Liver (tissue), 9 donors: ENCODE data around the gene ESCO1. TPM values are rescaled to one million over a fixed set of nuclear protein-coding genes. Genes with fewer than 3 reads are reported as not detected.

Experiments
- DNase-seq: peaks from one replicate; pipeline ENCODE4 v3.0.0-alpha.2; 2017; ENCODE audit warnings: low spot score
- H3K27ac ChIP-seq, 2 donors: one replicate each; pipeline ENCODE4 v1.7.0; 2013; ENCODE audit warnings: inconsistent platforms in 2 of 2, low read length in 2 of 2, control low read depth in 1 of 2, low read depth in 1 of 2, mild to moderate bottlenecking in 1 of 2
- H3K27me3 ChIP-seq, 4 donors: one replicate each; pipeline versions ENCODE4 v1.6.1 to v1.7.0; 2013; ENCODE audit warnings: low read length in 3 of 4, inconsistent platforms in 1 of 4, mild to moderate bottlenecking in 1 of 4, moderate library complexity in 1 of 4; ENCODE audit not compliant: control insufficient read depth in 4 of 4, insufficient read depth in 4 of 4
- H3K36me3 ChIP-seq, 4 donors: one replicate each; pipeline versions ENCODE4 v1.6.1 to v1.7.0; 2013; ENCODE audit warnings: low read length in 3 of 4, mild to moderate bottlenecking in 3 of 4, low read depth in 1 of 4, moderate library complexity in 1 of 4; ENCODE audit not compliant: control insufficient read depth in 4 of 4, insufficient read depth in 3 of 4
- H3K4me1 ChIP-seq, 4 donors: one replicate each; pipeline versions ENCODE4 v1.6.1 to v1.7.0; 2013; ENCODE audit warnings: low read length in 3 of 4, mild to moderate bottlenecking in 3 of 4, moderate library complexity in 1 of 4; ENCODE audit not compliant: control insufficient read depth in 4 of 4, insufficient read depth in 4 of 4
- H3K4me3 ChIP-seq, 3 donors: one replicate each; pipeline versions ENCODE4 v1.6.1 to v1.7.0; 2013; ENCODE audit warnings: low read length in 3 of 3, control low read depth in 1 of 3, low read depth in 1 of 3, mild to moderate bottlenecking in 1 of 3
- H3K9ac ChIP-seq, 2 donors: one replicate each; pipeline ENCODE4 v1.7.0; 2013; ENCODE audit warnings: low read length in 2 of 2, mild to moderate bottlenecking in 2 of 2, moderate library complexity in 2 of 2, control low read depth in 1 of 2, low read depth in 1 of 2
- H3K9me3 ChIP-seq, 4 donors: one replicate each; pipeline versions ENCODE4 v1.6.1 to v1.7.0; 2013; ENCODE audit warnings: low read length in 3 of 4; ENCODE audit not compliant: control insufficient read depth in 4 of 4
- CTCF ChIP-seq: fragments of 150-350 bp; IDR thresholded peaks from 2 replicates; pipeline ENCODE4 v1.5.1; 2017; ENCODE audit warnings: improper control_type of control experiment, low read depth, low read length; ENCODE audit not compliant: missing input control
- EGR1 ChIP-seq, 2 donors: IDR thresholded peaks; 2 replicates each; pipeline ENCODE4 v1.6.1; 2016 to 2018; ENCODE audit warnings: antibody characterized with exemption in 2 of 2, low read depth in 2 of 2
- FOXA1 ChIP-seq: IDR thresholded peaks from 2 replicates; pipeline ENCODE4 v1.6.1; 2016; ENCODE audit warnings: antibody characterized with exemption
- FOXA2 ChIP-seq: IDR thresholded peaks from 2 replicates; pipeline ENCODE4 v1.6.1; 2016; ENCODE audit warnings: antibody characterized with exemption
- GABPA ChIP-seq, 2 donors: IDR thresholded peaks in 1 of 2; conservative IDR thresholded peaks in 1 of 2; 2 replicates each; pipeline ENCODE4 v1.6.1; 2016; ENCODE audit warnings: antibody characterized with exemption in 2 of 2, mild to moderate bottlenecking in 1 of 2, moderate library complexity in 1 of 2
- HNF4A ChIP-seq, 2 donors: conservative IDR thresholded peaks; 2 replicates each; pipeline ENCODE4 v1.6.1; 2016; ENCODE audit warnings: antibody characterized with exemption in 2 of 2, mild to moderate bottlenecking in 2 of 2
- JUND ChIP-seq, 2 donors: IDR thresholded peaks; 2 replicates each; pipeline ENCODE4 v1.6.1; 2016; ENCODE audit warnings: antibody characterized with exemption in 2 of 2
- NR2F2 ChIP-seq: IDR thresholded peaks from 2 replicates; pipeline ENCODE4 v1.6.1; 2016; ENCODE audit warnings: antibody characterized with exemption
- RAD21 ChIP-seq, 2 donors: IDR thresholded peaks; 2 replicates each; pipeline ENCODE4 v1.6.1; 2016; ENCODE audit warnings: antibody characterized with exemption in 2 of 2, mild to moderate bottlenecking in 2 of 2
- REST ChIP-seq: IDR thresholded peaks from 2 replicates; pipeline ENCODE4 v1.6.1; 2016; ENCODE audit warnings: antibody characterized with exemption, mild to moderate bottlenecking
- RXRA ChIP-seq, 2 donors: IDR thresholded peaks; 2 replicates each; pipeline ENCODE4 v1.6.1; 2017 to 2018; ENCODE audit warnings: antibody characterized with exemption in 2 of 2, mild to moderate bottlenecking in 1 of 2
- TAF1 ChIP-seq: conservative IDR thresholded peaks from 2 replicates; pipeline ENCODE4 v1.6.1; 2016; ENCODE audit warnings: antibody characterized with exemption, mild to moderate bottlenecking
- YY1 ChIP-seq: IDR thresholded peaks from 2 replicates; pipeline ENCODE4 v1.6.1; 2016; ENCODE audit warnings: antibody characterized with exemption, mild to moderate bottlenecking
- WGBS: extraction: QIAGEN DNeasy Blood & Tissue Kit; methylation state at CpG from one replicate; pipeline ENCODE4 v1.1.7; 2013; 5-methylcytosine and 5-hydroxymethylcytosine counted together
- polyA plus RNA-seq, 2 donors: library from polyadenylated mRNA; stranded (reverse) in 1 of 2; unstranded in 1 of 2; fragments of 200-250 nt in 1 of 2; fragments of >200 nt in 1 of 2; fragmentation: Nextera tagmentation in 1 of 2; extraction: Ambion mirVana in 1 of 2; gene quantifications; one replicate each; pipeline versions ENCODE4 v1.2.1 to v1.2.3, GENCODE V29; 2013 to 2015
- total RNA-seq, 2 donors: library from RNA; depleted of rRNA; stranded (reverse); fragments of >200 nt; gene quantifications; one replicate each; pipeline ENCODE4 v1.2.3, GENCODE V29; 2014
- TF ChIP-seq, protein P1 (sequence below): IDR thresholded peaks from 2 replicates; pipeline ENCODE4 v1.6.1; 2016; ENCODE audit warnings: antibody characterized with exemption
- TF ChIP-seq, protein P2 (sequence below): IDR thresholded peaks from 2 replicates; pipeline ENCODE4 v1.6.1; 2016; ENCODE audit warnings: antibody characterized with exemption
- donor health status: healthy.
- donor health status: healthy.
- donor health status: healthy.
- donor health status: healthy.
- donor health status: healthy.

ESCO1 gene
- total and polyA plus RNA-seq, 4 donors, result 3.7 to 10.3 (median 7.6) TPM

GRCh38 chr18:21489119-21489750, 111.3 kb downstream of the ESCO1 start:
- no peak overlapping the region for H3K27ac ChIP-seq
- H3K4me3 ChIP-seq, result no peak overlapping the region
- DNase-seq, result peak; percentile 50
- H3K27me3 ChIP-seq, result no peaks in the 10 kb centered on the region
- no peaks in the 10 kb centered on the region for H3K36me3 ChIP-seq
- 45% methylated on average over 6 of the region's 6 CpGs for WGBS
- no peak for TF ChIP-seq REST
- TF ChIP-seq RAD21 (IDR thresholded peaks at IDR 0.05), result peak; percentile 92 to 94
- TF ChIP-seq CTCF, result peak; percentile 80
- no peak for TF ChIP-seq GABPA (IDR thresholded peaks at IDR 0.05 in 1 of 2, conservative IDR thresholded peaks at IDR 0.05 in 1 of 2)
- TF ChIP-seq, protein P1, sequence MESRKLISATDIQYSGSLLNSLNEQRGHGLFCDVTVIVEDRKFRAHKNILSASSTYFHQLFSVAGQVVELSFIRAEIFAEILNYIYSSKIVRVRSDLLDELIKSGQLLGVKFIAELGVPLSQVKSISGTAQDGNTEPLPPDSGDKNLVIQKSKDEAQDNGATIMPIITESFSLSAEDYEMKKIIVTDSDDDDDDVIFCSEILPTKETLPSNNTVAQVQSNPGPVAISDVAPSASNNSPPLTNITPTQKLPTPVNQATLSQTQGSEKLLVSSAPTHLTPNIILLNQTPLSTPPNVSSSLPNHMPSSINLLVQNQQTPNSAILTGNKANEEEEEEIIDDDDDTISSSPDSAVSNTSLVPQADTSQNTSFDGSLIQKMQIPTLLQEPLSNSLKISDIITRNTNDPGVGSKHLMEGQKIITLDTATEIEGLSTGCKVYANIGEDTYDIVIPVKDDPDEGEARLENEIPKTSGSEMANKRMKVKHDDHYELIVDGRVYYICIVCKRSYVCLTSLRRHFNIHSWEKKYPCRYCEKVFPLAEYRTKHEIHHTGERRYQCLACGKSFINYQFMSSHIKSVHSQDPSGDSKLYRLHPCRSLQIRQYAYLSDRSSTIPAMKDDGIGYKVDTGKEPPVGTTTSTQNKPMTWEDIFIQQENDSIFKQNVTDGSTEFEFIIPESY, result no peak
- H3K4me1 ChIP-seq, result no peaks in the 10 kb centered on the region
- no peak overlapping the region for H3K9ac ChIP-seq
- no peaks in the 10 kb centered on the region for H3K9me3 ChIP-seq

DNA sequence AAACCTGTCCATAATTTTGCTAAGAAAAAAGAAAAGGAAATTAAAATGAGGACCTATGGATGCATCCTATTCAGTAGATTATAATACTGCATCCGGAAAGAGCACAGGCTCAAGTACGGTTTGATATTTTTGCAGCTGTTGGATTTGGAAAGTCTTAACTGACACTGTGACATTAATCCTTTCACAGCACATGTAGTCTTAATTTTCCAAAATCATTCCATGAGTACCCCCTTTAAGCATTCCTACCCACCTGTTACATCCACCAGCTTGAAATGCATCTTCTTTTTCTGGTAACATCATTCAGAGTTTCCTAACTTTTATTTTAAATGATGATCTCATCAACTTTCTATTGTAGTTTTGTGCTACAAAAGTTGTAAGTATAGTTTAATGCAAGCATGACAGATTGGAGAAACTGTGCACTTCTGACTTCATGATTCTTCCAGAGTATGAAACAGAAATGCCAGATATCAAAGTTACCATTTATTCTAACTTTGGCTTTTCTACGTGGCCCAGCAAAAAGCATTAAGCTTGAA, 113.5 kb downstream of the ESCO1 start:
- no peak overlapping the region for H3K27ac ChIP-seq
- no peak overlapping the region for H3K9ac ChIP-seq
- H3K9me3 ChIP-seq, result no peaks in the 10 kb centered on the region
- no peak for DNase-seq
- no peak overlapping the region for H3K4me3 ChIP-seq
- whole genome bisulfite sequencing, result 91% methylated on average over 3 of the region's 3 CpGs
- no peaks in the 10 kb centered on the region for H3K36me3 ChIP-seq
- H3K4me1 ChIP-seq, result no peaks in the 10 kb centered on the region
- no peaks in the 10 kb centered on the region for H3K27me3 ChIP-seq
- TF ChIP-seq FOXA1, result no peak
- TF ChIP-seq NR2F2, result no peak
- TF ChIP-seq HNF4A (conservative IDR thresholded peaks at IDR 0.05), result no peak
- no peak for TF ChIP-seq GABPA (IDR thresholded peaks at IDR 0.05 in 1 of 2, conservative IDR thresholded peaks at IDR 0.05 in 1 of 2)
- no peak for TF ChIP-seq YY1
- TF ChIP-seq EGR1 (IDR thresholded peaks at IDR 0.05; ENCODE audit: low read depth in 2 of 2), result no peak
- TF ChIP-seq, protein P2, sequence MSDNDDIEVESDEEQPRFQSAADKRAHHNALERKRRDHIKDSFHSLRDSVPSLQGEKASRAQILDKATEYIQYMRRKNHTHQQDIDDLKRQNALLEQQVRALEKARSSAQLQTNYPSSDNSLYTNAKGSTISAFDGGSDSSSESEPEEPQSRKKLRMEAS, result no peak
- TF ChIP-seq, protein P1, result no peak
- no peak for TF ChIP-seq CTCF
- TF ChIP-seq FOXA2, result no peak
- no peak for TF ChIP-seq JUND (IDR thresholded peaks at IDR 0.05)
- no peak for TF ChIP-seq RXRA (IDR thresholded peaks at IDR 0.05)
- TF ChIP-seq RAD21 (IDR thresholded peaks at IDR 0.05), result no peak
- TF ChIP-seq TAF1, result no peak
